Esophagus squamous epithelium (tissue), 4 donors: ENCODE data around the gene ARAP1.

Experiments
- POLR2A ChIP-seq, 4 donors: fragments of 450-650 bp; IDR thresholded peaks; one replicate each; pipeline ENCODE4 v1.6.1; 2017; ENCODE audit warnings: antibody characterized with exemption in 4 of 4, mild to moderate bottlenecking in 4 of 4, moderate library complexity in 3 of 4
- TF ChIP-seq, protein P1 (sequence below), 6 experiments: fragments of 450-650 bp in 4 of 6; fragments of 200-600 bp in 2 of 6; sonication (generic) in 2 of 6; IDR thresholded peaks; one replicate each; pipeline ENCODE4 v1.5.1; 2016 to 2019; ENCODE audit warnings: antibody characterized with exemption in 6 of 6, mild to moderate bottlenecking in 4 of 6, moderate library complexity in 4 of 6

DNA sequence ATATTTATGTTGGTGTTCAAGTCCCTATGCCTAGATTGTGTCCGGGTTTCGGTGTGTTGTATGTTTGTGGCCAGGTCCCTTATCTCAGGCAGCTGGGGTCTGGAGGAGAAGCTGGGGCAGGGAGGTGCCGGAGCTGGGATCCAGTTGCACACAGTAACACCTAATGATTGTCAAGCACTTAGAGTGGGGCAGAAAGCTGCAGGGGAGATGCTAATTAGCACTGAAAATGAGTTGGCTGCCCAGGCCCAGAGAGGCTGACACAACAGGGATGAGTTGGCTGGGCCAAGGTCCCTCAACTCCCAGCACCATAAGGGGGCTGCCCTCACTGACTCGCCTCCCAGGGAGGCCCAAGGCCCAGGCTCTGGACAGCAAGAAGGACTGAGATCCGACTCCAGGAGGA lies 90.2 kb downstream of the ARAP1 start:
- TF ChIP-seq, protein P1, sequence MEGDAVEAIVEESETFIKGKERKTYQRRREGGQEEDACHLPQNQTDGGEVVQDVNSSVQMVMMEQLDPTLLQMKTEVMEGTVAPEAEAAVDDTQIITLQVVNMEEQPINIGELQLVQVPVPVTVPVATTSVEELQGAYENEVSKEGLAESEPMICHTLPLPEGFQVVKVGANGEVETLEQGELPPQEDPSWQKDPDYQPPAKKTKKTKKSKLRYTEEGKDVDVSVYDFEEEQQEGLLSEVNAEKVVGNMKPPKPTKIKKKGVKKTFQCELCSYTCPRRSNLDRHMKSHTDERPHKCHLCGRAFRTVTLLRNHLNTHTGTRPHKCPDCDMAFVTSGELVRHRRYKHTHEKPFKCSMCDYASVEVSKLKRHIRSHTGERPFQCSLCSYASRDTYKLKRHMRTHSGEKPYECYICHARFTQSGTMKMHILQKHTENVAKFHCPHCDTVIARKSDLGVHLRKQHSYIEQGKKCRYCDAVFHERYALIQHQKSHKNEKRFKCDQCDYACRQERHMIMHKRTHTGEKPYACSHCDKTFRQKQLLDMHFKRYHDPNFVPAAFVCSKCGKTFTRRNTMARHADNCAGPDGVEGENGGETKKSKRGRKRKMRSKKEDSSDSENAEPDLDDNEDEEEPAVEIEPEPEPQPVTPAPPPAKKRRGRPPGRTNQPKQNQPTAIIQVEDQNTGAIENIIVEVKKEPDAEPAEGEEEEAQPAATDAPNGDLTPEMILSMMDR (IDR thresholded peaks at IDR 0.05), result no peak
- TF ChIP-seq POLR2A (IDR thresholded peaks at IDR 0.05), result no peak
